GM21576 (cell line): ENCODE measurements around the gene SH3BP4.

Source experiments
- ATAC-seq: cut with Tn5 transposase; IDR thresholded peaks from one replicate; pipeline ENCODE4 v1.9.1; 2021; ENCODE audit warnings: mild to moderate bottlenecking, moderate library complexity; ENCODE audit not compliant: unreplicated experiment

The SH3BP4 gene

DNA sequence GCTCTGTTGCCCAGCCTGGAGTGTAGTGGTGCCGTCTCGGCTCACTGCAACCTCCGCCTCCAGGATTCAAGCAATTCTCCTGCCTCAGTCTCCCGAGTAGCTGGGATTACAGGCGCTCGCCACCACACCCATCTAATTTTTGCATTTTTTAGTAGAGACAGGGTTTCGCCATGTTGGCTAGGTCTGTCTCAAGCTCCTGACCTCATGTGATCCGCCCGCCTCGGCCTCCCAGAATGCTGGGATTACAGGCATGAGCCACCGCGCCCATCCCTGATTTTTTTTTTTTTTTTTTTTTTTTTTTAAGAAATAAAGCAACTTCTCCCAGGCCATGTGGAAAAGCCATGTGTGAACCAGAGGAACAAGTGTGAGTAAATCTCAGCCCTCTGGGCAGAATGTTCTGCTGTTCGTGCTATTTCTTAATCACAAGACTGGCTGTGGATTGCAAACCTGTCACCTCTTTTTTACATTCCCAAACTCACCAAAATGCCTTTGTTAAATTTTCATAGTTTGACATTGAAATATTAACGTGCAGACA lies 6.4 kb upstream of the SH3BP4 start:
- ATAC-seq = no peak

DNA sequence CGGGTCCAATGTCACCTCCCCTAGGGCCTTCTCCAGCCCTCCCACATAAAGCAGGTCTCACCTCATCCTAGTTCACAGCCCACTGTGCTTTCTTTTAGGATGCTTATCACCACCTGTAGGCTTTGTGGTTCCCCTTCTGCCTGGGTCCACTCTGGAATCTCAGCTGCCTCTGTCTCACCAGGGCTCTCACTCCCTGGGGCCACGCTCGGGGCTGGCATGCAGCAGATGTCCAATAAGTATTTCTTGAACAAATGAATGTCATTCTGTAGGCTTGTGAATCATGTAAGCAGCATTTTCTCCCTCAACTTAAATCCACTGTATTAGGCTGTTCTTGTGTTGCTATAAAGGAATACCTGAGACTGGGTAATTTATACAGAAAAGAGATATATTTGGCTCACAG lies 4.3 kb upstream of the SH3BP4 start:
- ATAC-seq = no peak

DNA sequence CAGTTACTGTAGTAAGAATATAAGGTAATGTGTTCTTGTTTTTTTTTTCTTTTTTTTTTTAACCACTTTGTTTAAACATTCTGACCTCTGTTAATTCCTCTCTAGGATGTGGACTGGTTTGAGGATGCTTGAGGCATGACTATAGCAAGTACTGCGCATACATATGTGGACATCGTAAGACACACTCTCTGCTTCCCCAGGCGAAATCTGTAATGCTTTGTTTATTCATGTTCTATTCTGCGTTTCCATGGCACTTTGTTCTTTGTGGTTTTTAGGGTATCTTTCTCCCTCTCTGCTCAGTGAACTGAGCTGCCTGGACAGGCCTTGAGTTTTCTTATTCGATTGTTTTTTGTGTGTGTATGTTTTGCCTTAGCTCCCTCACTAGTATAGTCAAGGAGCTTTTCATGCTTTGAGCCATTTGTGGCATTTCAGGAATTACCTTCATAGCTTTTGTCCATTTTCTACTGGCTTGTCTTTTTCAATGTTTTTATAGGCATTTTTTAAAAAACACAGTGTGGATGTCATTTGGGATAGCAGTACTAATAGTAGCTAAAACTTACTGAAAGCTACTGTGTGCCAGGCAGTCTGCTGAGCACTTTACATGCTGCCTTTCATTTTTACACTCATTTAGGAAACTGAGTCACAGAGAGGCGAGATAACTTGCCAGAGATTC lies 1.9 kb upstream of the SH3BP4 start:
- ATAC-seq = no peak

DNA sequence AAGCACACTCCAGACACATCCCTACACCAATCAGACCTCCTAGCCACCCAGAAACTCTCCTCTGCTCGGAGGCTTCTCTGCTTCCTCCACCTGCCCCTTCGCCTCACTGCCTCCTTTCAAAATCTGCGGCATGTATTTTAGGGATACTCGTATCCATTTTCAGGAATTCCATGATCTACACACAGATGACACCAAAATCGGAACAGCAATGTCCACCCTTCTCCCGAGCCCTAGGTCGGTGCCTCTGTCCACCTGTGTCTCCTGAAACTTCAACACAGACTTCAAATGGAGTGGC lies 1.4 kb upstream of the SH3BP4 start:
- no peak for ATAC-seq

DNA sequence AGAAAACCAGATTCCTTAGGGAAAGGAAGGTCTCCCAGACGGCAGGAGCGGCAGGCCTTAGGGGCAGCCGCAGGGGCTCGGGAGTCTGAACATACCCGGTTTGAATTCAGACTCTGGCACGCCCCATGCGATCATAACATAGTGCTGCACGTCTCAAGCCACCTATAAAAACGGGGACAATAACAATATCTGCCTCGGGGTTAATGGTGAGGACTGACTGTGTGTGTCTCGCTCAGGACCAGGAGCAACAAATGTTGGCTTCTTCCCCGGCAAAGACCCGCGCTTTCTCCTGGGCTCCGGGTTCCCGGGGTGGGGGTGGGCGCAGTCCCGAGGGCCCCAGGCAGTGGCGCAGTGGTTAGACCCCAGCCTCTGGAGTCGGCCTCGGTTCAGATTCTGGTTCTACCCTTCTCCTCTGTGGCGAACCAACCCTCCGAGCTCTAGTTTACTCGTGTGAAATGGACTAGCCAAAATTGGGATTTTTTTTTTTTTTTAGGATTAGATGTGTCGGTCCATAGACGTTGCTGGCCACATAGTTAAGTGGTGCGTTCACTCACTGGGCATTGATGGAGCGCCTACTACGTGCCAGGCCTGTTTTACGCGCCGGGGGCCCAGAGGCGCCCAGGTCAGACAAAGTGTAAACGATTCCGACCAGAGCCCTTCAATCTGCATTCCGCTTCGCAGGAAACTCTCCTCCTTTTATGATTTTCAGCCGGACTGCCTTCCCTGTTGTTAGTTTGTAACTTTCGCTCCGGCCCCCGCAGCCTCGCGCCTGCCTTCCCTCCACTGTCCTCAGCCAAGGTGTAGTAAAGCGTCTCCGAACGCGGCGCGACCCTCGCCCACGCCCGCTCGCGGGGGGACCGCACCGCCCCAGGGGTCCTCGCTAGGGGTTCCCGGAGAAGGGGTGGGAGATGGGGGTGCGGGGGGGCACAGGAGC lies 820 bp upstream of the SH3BP4 start:
- ATAC-seq = no peak

DNA sequence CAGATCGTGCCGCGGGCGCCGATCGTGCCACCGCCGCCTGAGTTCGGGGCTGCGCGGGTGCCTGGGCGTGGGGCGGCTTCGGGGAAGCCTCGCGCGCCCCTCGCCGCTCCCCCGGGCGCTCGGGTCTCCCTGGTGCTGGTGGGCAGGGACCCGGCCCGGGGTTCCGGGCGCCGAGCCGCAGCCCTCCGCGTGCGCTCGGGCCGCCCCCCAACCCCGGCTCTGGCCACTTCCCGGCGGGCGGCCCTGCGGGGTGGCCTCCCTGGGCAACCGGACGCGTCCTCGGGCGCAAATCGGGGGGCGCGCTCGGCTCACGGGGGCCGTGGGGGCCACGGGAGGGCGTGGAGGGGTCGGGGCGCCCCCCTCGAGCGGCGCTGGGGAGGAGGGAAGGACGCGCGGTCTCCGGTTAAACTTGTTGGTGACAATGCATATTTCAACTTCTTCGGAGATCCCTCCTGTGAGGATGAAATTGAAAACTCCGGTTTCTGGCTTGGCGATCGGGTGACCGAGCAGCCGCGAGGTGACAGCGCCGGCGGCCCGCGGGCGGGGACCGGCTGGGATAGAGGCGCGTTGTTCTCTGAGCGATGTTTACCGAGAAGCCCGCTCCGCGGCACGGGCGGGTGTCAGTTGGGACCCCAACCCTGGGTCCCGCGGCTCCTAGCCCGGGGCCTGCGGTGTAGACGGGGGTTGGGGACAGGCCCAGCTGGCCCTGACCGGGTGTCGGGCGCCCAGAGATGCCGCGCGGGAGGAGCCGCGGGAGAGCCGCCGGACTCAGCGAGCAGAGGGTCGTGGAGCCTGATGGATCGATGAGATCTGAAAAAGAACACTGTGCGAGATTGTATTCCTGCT lies 676 bp downstream of the SH3BP4 start:
- no peak for ATAC-seq

DNA sequence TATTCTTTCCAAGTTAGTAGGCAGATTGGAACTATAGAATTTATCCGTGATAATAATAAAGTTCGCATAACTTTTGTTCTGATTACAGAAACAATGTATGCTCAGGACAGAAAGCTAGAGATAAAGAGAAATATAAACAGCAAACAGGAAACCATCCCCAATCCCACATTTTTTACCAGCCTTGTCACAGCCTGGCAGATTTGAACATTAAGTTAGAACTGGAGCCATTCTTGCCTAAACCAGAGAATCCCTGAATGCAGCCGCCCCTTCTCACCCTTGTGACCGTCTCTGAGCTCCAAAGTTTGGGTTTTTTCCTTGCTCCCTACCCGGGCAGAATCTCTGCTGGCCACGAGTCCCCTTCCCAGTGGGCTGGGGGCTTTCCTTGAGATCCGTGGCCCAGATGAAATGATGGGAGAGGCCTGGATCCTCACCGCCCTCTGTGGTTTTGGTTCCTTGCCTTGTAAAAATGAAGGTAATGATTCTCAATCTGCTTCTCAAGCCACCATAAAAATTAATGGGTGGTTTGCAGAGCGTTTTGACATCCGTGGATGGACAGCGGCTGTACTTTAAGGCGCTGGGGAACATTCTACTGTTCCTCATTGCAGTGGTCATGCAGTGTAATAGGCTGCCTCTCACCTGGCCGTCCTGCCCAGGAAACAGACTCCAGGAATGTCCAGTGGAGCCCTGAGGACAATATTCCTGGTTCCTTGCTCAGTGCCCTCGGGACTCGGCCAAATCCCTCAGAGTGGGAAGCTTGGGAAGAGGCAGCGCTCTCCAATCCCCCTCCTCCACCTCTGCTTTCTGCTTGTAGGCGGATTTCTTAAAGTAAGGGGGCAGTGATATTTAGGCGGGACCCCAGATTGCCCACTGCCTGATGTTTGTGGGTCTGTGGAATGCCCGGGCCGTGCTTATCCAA lies 1.6 kb downstream of the SH3BP4 start:
- no peak for ATAC-seq

DNA sequence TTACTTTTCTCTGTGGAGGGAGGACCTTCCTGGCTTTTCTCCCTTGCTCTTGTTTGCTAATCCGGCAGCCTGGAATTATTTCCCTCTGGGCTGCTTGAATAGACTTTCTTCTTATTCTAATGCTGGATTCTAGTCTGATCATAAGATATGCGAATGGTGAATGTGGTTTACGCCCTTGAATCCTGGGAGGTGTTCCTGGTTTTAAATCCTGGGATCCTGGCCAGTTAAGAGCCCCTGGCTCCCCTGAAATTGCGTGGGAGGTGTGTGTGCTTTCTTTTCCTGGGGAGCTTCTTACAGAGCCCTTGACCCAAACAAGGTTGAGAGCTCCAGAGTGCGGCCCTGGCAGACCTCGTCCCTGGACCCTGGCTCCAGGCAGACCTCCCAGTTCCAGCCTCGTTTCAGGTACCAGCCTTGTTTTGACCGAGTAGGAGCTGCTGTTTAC lies 2.8 kb downstream of the SH3BP4 start:
- ATAC-seq = no peak

DNA sequence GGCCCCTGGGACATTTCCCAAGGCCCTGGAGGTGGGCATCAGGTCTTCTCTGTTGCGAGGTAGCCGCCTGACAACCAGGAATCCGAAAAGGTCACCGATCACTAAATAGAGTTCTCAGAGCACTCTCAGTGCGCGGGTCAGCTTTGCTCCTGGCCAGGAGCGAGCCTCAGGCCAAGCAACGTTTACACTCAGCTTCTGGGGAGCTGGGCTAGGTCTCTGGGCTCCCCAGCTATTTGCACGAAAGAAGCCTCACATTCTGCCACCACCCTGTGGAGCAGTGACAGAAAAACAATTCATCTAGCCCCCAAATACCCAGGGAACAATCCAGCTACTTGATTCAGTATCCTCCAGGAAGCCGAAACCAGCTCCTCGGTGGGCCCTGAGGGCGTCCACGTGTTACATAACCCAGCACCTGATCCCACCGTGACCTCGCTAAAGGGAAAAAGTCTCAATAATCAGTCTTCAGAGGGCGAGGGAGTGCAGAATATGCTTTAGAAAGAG lies 3.3 kb downstream of the SH3BP4 start:
- no peak for ATAC-seq

DNA sequence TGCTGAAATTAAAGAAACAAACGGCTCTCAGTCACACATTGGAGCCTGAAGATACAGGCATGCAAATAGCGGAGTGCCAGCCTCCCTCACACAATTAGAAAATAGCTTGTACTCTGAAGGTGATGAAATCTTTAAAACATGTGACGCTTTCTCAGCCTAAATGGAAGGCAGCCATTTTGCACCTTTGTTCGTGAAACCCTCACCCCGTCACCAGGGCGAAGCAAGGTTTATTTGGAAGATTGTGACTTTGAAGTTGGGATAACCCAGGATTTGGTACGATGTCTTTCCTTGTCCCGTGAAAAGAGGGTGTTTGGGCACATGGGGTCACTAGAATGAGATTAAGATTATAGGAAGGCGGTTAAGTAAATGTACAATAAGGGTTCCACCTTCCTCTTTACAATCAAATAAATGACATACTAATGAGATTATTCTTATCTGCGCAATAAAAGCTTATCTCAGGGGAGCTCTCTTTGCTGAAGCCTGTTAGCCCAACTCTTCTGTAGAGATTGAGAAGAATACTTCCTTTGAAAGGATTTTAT lies 4.2 kb downstream of the SH3BP4 start:
- ATAC-seq = no peak

DNA sequence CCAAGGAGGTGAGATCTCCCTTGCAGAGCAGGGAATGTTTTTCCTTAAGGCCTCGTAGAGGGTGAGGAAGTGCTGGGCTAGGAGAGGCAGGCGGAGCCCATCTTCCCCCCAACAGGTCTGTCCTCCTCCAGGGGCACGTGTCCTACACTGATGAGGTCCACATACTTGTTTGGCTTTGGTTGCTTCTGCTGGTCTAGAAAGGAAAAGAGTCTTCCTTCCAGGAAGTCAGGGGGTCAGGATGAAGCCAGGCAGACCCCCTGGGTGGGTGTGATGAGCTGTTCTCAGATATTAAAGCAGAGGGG lies 6.0 kb downstream of the SH3BP4 start:
- ATAC-seq = no peak

DNA sequence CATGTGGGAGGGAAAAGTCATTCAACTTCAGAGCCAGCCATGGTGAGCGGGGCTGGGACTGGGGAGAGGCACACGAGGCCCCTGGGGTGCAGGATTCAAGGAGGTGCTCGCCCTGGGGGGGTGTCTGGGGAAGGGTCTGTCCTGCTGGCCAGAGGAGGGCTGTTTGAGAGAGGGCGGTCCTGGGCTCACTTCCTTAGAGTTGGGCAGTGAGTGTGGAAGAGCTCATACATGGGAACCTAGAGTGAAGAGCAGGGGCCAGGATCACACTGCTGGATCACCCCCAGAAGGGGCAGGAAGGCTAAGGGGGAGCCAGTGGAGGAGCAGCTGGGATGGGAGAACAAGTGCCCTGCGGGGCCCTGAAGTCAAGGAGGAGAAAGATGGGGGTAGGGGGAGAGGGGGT lies 6.5 kb downstream of the SH3BP4 start:
- no peak for ATAC-seq

DNA sequence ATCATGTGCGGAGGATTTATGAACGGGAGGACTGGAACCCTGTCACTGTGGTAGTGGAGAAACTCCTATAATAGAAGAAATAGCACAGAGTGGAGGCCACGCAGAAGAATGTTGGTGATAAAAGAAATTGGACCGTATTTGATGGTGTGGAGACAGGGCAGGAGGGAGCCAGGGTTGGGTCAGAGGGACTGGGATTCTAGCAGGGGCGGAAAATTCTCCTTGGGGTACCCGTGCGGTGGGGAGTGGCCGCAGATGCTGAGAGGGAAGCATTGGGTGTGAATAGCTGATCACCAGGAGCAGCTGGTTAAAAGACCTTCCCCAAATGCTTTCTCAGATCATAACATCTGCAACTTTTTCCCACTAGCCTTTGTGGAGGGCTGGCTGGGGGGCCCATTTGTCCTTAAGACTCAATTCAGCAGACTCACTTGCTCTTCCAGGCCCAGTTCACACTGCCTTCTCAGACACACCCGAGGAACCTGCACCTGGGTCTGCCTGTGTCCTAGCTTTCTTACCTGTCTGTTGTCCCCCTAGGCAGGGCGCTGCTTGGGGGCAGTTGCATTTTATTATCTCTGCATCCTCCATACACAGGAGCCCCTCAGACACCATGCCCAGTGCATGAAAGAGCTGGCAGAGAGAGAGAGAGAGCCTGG lies 7.1 kb downstream of the SH3BP4 start:
- no peak for ATAC-seq

DNA sequence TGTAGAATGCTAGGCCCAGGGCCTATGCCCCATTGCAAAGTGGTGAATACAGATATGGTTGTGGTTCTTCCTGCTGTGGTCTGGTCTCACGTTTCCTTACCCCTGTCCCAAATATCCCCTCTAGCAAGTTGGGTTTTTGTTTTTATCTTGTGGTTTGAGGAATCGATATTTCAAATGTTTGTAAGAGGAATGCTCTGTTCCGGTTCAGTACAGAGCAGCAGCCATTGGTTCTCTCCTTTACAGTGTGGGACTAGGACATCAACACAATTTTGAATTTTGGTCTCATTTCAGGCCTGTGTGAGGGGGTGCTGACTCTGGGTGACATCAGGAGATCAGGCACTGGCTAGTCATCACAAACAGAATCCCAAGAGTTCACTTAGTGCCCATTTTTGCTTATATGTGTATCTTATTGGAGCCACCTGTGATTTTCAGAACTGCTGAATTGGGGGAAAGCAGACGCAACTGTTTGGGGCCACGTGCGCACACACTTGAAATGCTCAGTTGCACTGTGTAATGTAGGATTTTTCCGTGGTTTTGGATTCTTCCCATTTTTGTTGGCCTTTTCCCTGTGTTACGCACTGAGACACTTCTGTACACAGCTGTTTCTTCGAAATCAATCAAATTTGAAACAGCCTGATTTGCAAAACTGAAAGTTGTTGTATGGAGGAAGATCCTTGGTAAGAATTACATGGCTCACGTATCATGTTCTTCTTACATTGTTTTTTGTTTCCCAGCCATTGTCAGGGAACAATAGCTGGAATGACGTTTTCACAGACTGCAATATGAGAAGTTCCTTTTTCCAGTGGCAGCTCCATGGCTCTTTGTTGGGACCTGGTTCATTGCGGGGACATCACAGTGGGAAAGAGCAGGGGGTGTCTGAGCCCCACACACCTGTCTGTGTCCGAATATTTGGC lies 8.6 kb downstream of the SH3BP4 start:
- ATAC-seq = no peak

DNA sequence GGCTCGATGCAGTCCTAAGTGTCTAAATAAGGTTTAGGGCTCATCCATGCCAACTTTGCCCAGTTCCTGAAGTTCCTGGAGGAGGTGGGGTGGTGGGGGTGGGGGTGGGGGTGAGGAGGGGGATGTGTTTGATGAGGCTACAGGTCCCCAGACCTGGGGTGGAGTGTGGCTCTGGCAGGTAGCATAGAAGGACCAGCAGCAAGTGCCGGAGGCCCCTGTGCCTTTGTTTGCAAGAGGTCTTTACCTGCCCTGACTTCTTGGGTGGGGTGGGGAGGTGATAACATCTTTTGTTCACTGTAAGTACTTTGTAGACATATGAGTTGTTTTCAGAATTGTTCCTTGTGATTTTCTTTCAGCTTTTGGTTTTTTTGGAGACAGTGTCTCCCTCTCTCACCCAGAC lies 10.0 kb downstream of the SH3BP4 start:
- ATAC-seq = no peak

DNA sequence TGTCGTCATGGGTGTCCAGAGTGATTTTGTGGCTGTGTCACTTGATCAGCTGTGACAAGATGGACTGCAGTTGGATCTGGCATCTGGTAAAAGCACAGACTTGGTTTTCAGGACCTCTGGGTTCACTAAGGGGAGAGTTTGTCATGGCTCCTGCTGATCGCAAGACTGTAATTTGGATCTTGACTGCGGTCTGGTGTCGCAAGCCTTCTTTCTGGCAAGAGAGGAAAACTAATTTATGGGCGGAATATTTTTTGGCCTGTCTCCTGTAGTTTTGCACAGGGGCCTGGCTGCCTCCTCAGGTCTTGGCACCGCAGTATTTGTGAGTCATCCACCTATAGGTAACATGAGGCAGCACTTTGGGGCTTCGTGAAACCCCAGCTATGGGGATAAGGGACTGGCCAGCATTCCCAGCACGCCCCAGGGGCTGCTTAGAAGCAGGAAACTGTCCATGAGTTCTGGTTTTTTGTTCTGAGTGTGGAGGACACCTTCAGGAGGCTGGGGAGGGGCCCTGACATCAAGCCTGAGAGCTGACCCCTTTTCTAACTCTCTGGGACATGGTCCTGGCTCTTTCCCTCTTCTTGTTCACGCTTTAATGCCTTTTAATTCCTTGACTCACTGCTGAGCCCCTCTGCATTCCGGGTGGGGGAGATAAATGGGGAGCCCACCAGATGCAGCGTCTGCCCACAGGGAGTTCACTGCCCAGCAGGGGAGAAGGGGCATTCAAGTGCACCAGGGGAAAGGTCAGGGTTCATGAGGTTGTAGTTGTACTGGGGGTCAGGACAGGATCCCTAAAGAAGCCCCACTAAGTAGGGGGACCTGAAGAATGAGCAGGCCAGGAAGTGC lies 12.2 kb downstream of the SH3BP4 start:
- ATAC-seq = no peak

DNA sequence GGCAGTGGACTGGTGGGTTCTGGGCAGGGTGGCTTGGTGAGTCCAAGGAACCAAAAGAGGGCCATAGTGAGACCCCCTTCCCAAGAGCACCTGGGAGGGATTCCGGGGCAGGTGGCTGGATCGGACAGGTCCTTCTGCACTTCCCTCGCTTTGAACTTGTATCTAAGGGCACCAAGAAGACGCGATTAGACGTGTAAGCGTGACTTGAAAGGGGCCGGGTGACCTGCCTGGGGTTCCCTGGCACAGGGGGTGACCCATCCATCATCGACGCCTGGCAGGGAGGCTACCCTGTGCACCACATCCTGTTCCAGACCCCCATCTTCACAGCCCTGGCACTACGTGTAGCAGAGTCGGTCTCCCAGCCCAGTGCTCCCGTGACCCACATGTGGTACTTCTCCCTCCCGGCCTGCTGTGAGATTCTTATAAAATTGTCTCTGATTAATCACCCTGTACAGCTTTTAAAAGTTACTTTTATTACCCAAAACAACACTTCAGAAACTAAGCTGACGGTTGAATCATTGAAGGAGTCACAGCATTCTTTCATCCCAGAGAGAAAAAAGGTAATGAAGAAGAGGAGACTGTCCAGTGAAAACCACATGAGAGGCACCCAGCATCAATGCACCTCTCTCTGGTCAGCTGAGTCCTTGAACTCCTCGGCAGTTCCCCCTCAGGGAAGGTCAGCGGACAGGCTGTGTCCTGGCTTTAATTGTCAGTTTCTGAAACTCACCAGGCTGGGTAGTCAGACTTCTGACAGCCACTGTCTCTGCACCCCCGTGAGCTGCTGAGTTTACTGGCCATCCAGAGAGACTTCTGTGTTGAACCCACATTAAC lies 13.0 kb downstream of the SH3BP4 start:
- ATAC-seq = no peak
